Tibial nerve (tissue), 3 donors: ENCODE measurements around the gene GINS1.

Source experiments
- POLR2A ChIP-seq, 2 donors: fragments of 450-650 bp; IDR thresholded peaks; one replicate each; pipeline ENCODE4 v1.6.1; 2017; ENCODE audit warnings: antibody characterized with exemption in 2 of 2, mild to moderate bottlenecking in 2 of 2, moderate library complexity in 2 of 2
- TF ChIP-seq, protein P1 (sequence below), 5 experiments: fragments of 200-600 bp in 3 of 5; fragments of 450-650 bp in 2 of 5; sonication (generic) in 3 of 5; IDR thresholded peaks; one replicate each; pipeline ENCODE4 v1.5.1; 2016 to 2019; ENCODE audit warnings: antibody characterized with exemption in 5 of 5, mild to moderate bottlenecking in 3 of 5, moderate library complexity in 2 of 5

DNA sequence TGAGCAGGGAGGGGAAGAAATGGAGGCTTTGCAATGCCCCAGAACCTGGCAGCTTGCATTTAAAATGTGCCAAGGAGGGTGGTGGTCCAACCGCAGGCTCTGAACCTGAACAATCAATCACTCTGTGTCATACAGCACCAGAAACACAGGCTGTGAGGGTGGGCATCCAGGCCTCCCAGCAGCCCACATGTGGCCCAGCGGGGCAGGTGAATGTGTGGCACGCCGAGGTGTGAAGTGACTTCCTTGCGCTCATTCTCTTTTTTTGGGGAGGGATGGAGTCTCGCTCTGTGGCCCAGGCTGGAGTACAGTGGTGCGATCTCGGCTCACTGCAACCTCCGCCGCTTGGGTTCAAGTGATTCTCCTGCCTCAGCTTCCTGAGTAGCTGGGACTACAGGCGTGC, 80.5 kb downstream of the GINS1 start:
- TF ChIP-seq POLR2A (IDR thresholded peaks at IDR 0.05) = no peak
- TF ChIP-seq, protein P1, sequence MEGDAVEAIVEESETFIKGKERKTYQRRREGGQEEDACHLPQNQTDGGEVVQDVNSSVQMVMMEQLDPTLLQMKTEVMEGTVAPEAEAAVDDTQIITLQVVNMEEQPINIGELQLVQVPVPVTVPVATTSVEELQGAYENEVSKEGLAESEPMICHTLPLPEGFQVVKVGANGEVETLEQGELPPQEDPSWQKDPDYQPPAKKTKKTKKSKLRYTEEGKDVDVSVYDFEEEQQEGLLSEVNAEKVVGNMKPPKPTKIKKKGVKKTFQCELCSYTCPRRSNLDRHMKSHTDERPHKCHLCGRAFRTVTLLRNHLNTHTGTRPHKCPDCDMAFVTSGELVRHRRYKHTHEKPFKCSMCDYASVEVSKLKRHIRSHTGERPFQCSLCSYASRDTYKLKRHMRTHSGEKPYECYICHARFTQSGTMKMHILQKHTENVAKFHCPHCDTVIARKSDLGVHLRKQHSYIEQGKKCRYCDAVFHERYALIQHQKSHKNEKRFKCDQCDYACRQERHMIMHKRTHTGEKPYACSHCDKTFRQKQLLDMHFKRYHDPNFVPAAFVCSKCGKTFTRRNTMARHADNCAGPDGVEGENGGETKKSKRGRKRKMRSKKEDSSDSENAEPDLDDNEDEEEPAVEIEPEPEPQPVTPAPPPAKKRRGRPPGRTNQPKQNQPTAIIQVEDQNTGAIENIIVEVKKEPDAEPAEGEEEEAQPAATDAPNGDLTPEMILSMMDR (IDR thresholded peaks at IDR 0.05) = no peak
